ENCODE data around the gene OSM. TPM values are rescaled to one million over a fixed set of nuclear protein-coding genes. Genes with fewer than 3 reads are reported as not detected.
A peak's percentile ranks its signal among the peaks of the same experiment; 100 is the strongest.

OSM gene
- total RNA-seq, 1 donor from 2014 or later = not detected

GRCh38 chr22:30248484-30248883, 18.2 kb downstream of the OSM start:
- Histone ChIP-seq H3K27me3 (ENCODE audit: control insufficient read depth, insufficient read depth, low read length) (no peaks in the 10 kb centered on the region), H3K36me3 (ENCODE audit: control insufficient read depth, insufficient read depth, low read length) (peaks cover 7% of the 10 kb centered on the region), H3K4me3 (ENCODE audit: low read depth, low read length) (peak overlapping the region; percentile 4)
- DNase-seq (ENCODE audit: low read depth) = no peak
- TF ChIP-seq CTCF (IDR thresholded peaks at IDR 0.05; ENCODE audit: insufficient read depth, low read length, poor library complexity, severe bottlenecking) = no peak

- H3K4me3 ChIP-seq (ENCODE audit: low read depth, low read length) = peak overlapping the region; percentile 2
- no peak for TF ChIP-seq CTCF (IDR thresholded peaks at IDR 0.05; ENCODE audit: insufficient read depth, low read length, poor library complexity, severe bottlenecking)
- DNase-seq (ENCODE audit: low read depth) = no peak
- H3K36me3 ChIP-seq (ENCODE audit: control insufficient read depth, insufficient read depth, low read length) = peaks cover 8% of the 10 kb centered on the region
- H3K27me3 ChIP-seq (ENCODE audit: control insufficient read depth, insufficient read depth, low read length) = no peaks in the 10 kb centered on the region
Observed at GRCh38 chr22:30247974-30248373, 18.7 kb downstream of the OSM start.

- H3K27me3 ChIP-seq (ENCODE audit: control insufficient read depth, insufficient read depth, low read length) = no peaks in the 10 kb centered on the region
- H3K36me3 ChIP-seq (ENCODE audit: control insufficient read depth, insufficient read depth, low read length) = peaks cover 5% of the 10 kb centered on the region
- H3K4me3 ChIP-seq (ENCODE audit: low read depth, low read length) = no peak overlapping the region
- TF ChIP-seq CTCF (IDR thresholded peaks at IDR 0.05; ENCODE audit: insufficient read depth, low read length, poor library complexity, severe bottlenecking) = no peak
- no peak for DNase-seq (ENCODE audit: low read depth)
Observed at GRCh38 chr22:30247561-30247960, 19.1 kb downstream of the OSM start.

- Histone ChIP-seq H3K27me3 (ENCODE audit: control insufficient read depth, insufficient read depth, low read length) (no peaks in the 10 kb centered on the region), H3K4me3 (ENCODE audit: low read depth, low read length) (peak overlapping the region; percentile 41), H3K36me3 (ENCODE audit: control insufficient read depth, insufficient read depth, low read length) (peaks cover 5% of the 10 kb centered on the region)
- peak; percentile 13 for TF ChIP-seq CTCF (IDR thresholded peaks at IDR 0.05; ENCODE audit: insufficient read depth, low read length, poor library complexity, severe bottlenecking)
- no peak for DNase-seq (ENCODE audit: low read depth)
Observed at GRCh38 chr22:30246814-30247376, 19.8 kb downstream of the OSM start.

GRCh38 chr22:30245985-30246813, 20.5 kb downstream of the OSM start, which contains the start of gene LIF:
LIF (minus strand) TSS chr22:30246759; CDS start chr22:30246695, 64 bp downstream.
- TF ChIP-seq CTCF (IDR thresholded peaks at IDR 0.05; ENCODE audit: insufficient read depth, low read length, poor library complexity, severe bottlenecking) = no peak
- H3K27me3 ChIP-seq (ENCODE audit: control insufficient read depth, insufficient read depth, low read length) = no peaks in the 10 kb centered on the region
- H3K36me3 ChIP-seq (ENCODE audit: control insufficient read depth, insufficient read depth, low read length) = peaks cover 6% of the 10 kb centered on the region
- no peak for DNase-seq (ENCODE audit: low read depth)
- H3K4me3 ChIP-seq (ENCODE audit: low read depth, low read length) = peak within 1 kb of the TSS; percentile 41
